GM23248 (cell line): ENCODE measurements around the gene NEU4.

Experiments used
- EZH2 ChIP-seq: fragments of 200-600 bp; sonication (generic); IDR thresholded peaks from 2 replicates; pipeline ENCODE4 v1.6.1; 2018; ENCODE audit warnings: antibody characterized with exemption, mild to moderate bottlenecking; ENCODE audit not compliant: insufficient read depth, poor library complexity, severe bottlenecking
- EZH2phosphoT487 ChIP-seq: fragments of 200-600 bp; sonication (generic); IDR thresholded peaks from 2 replicates; pipeline ENCODE4 v1.6.1; 2018; ENCODE audit warnings: antibody characterized with exemption, moderate library complexity, mild to moderate bottlenecking, low read depth; ENCODE audit not compliant: insufficient read depth

DNA sequence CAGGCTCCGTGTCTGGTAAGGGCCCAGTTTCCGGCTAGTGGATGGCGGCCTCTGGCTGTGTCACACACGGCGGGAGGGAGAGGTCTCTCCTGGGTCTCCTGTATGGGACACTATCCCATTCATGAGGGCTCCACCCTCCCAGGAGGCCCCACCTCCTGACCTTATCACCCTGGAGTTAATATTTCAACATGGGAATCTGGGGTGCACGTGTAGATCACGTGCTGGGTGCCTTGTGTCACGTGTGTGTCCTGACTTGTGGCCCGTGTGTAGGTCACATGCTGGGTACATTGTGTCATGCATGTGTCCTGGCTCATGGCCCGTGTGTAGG is 9.9 kb downstream of the NEU4 start:
- no peak for TF ChIP-seq EZH2phosphoT487
- no peak for TF ChIP-seq EZH2
